T47D (cell line): Measurements from ENCODE around the gene STPG2.

Experiments used
- DNase-seq, 2 experiments: peaks; one replicate each; pipeline versions ENCODE4 v3.0.0 to v3.0.0-alpha.2; 2011 to 2012; ENCODE audit warnings: low read depth in 1 of 2, low spot score in 1 of 2
- JUND ChIP-seq: IDR thresholded peaks from 2 replicates; pipeline ENCODE4 v1.6.1; 2012; ENCODE audit warnings: low read depth
- in situ Hi-C: cut with HindIII; loops from 2 replicates; pipeline ENCODE4 v1.10.0; 2016; ENCODE audit warnings: low sequenced_read_pairs, low pct_unique_long_range_greater_than_20kb

Gene STPG2

GRCh38 chr4:97786306-97786920, 356.9 kb downstream of the STPG2 start:
- in situ Hi-C loops, result no loop called here
- peak in 1 of 2 experiments; percentile 20 for DNase-seq
- no peak for TF ChIP-seq JUND

- DNase-seq, result no peak
- no peak for TF ChIP-seq JUND
- in situ Hi-C loops, result no loop called here
Observed at GRCh38 chr4:97778174-97778573, 365.1 kb downstream of the STPG2 start.

GRCh38 chr4:97774347-97774989, 368.8 kb downstream of the STPG2 start:
- in situ Hi-C loops, result no loop called here
- TF ChIP-seq JUND, result no peak
- no peak for DNase-seq

- TF ChIP-seq JUND, result no peak
- in situ Hi-C loops, result no loop called here
- DNase-seq, result no peak
Observed at GRCh38 chr4:97770222-97770621, 373.1 kb downstream of the STPG2 start.

GRCh38 chr4:97762115-97762512, 381.2 kb downstream of the STPG2 start:
- no peak for DNase-seq
- TF ChIP-seq JUND, result no peak
- in situ Hi-C loops, result no loop called here

- in situ Hi-C loops, result no loop called here
- TF ChIP-seq JUND, result no peak
- no peak for DNase-seq
Observed at GRCh38 chr4:97761445-97762114, 381.7 kb downstream of the STPG2 start.

GRCh38 chr4:97759785-97760184, 383.5 kb downstream of the STPG2 start:
- in situ Hi-C loops, result no loop called here
- TF ChIP-seq JUND, result no peak
- DNase-seq, result no peak

- TF ChIP-seq JUND, result no peak
- in situ Hi-C loops, result no loop called here
- no peak for DNase-seq
Observed at GRCh38 chr4:97752599-97752998, 390.7 kb downstream of the STPG2 start.

GRCh38 chr4:97747945-97748344, 395.3 kb downstream of the STPG2 start:
- no peak for DNase-seq
- no peak for TF ChIP-seq JUND
- in situ Hi-C loops, result no loop called here

- DNase-seq, result peak in 1 of 2 experiments; percentile 44
- in situ Hi-C loops, result no loop called here
Observed at GRCh38 chr4:97720869-97721432, 422.3 kb downstream of the STPG2 start.

GRCh38 chr4:97691111-97691605, 452.1 kb downstream of the STPG2 start:
- in situ Hi-C loops, result no loop called here
- TF ChIP-seq JUND, result no peak
- no peak for DNase-seq

More at GRCh38 chr4:97720869-97721432, 422.3 kb downstream of the STPG2 start:
- TF ChIP-seq JUND, result no peak

- in situ Hi-C loops, result no loop called here
- no peak for DNase-seq
- no peak for TF ChIP-seq JUND
Observed at GRCh38 chr4:97670703-97671269, 472.5 kb downstream of the STPG2 start.
